Measurements from ENCODE around the gene ELFN2.

Gene ELFN2

GRCh38 chr22:37386441-37386840, 40.8 kb downstream of the ELFN2 start:
- no peak for DNase-seq (ENCODE audit: low read depth in 2 of 2)

- no peak for DNase-seq (ENCODE audit: low read depth in 2 of 2)
These were observed 42.6 kb downstream of the ELFN2 start for GRCh38 chr22:37384691-37385090.

- DNase-seq (ENCODE audit: low read depth in 2 of 2): no peak
These were observed 43.9 kb downstream of the ELFN2 start for GRCh38 chr22:37383341-37383740.

- DNase-seq (ENCODE audit: low read depth in 2 of 2): no peak
These were observed 45.8 kb downstream of the ELFN2 start for GRCh38 chr22:37381489-37381888.

GRCh38 chr22:37379722-37380121, 47.6 kb downstream of the ELFN2 start:
- DNase-seq (ENCODE audit: low read depth in 2 of 2): no peak

- no peak for DNase-seq (ENCODE audit: low read depth in 2 of 2)
These were observed 48.2 kb downstream of the ELFN2 start for GRCh38 chr22:37379085-37379484.

GRCh38 chr22:37378642-37379058, 48.6 kb downstream of the ELFN2 start:
- no peak for DNase-seq (ENCODE audit: low read depth in 2 of 2)

- DNase-seq (ENCODE audit: low read depth in 2 of 2): no peak
These were observed 49.4 kb downstream of the ELFN2 start for GRCh38 chr22:37377927-37378326.

GRCh38 chr22:37377138-37377537, 50.1 kb downstream of the ELFN2 start:
- DNase-seq (ENCODE audit: low read depth in 2 of 2): no peak

- DNase-seq (ENCODE audit: low read depth in 2 of 2): no peak
These were observed 50.6 kb downstream of the ELFN2 start for GRCh38 chr22:37376643-37377042.

GRCh38 chr22:37375801-37376200, 51.5 kb downstream of the ELFN2 start:
- no peak for DNase-seq (ENCODE audit: low read depth in 2 of 2)

GRCh38 chr22:37374571-37374970, 52.7 kb downstream of the ELFN2 start:
- DNase-seq (ENCODE audit: low read depth in 2 of 2): no peak

GRCh38 chr22:37373451-37373850, 53.8 kb downstream of the ELFN2 start:
- DNase-seq (ENCODE audit: low read depth in 2 of 2): no peak

- no peak for DNase-seq (ENCODE audit: low read depth in 2 of 2)
These were observed 55.4 kb downstream of the ELFN2 start for GRCh38 chr22:37371911-37372310.

- DNase-seq (ENCODE audit: low read depth in 2 of 2): no peak
These were observed 55.8 kb downstream of the ELFN2 start for GRCh38 chr22:37371491-37371890.

GRCh38 chr22:37370306-37370979, 56.8 kb downstream of the ELFN2 start:
- DNase-seq (ENCODE audit: low read depth in 2 of 2): no peak

- DNase-seq (ENCODE audit: low read depth in 2 of 2): no peak
These were observed 57.8 kb downstream of the ELFN2 start for GRCh38 chr22:37369483-37369882.

GRCh38 chr22:37368058-37368457, 59.2 kb downstream of the ELFN2 start:
- no peak for DNase-seq (ENCODE audit: low read depth in 2 of 2)

- DNase-seq (ENCODE audit: low read depth in 2 of 2): no peak
These were observed 60.7 kb downstream of the ELFN2 start for GRCh38 chr22:37366601-37367000.

- DNase-seq (ENCODE audit: low read depth in 2 of 2): no peak
These were observed 61.3 kb downstream of the ELFN2 start for GRCh38 chr22:37365950-37366349.

GRCh38 chr22:37363261-37363992, 63.9 kb downstream of the ELFN2 start:
- DNase-seq (ENCODE audit: low read depth in 2 of 2): no peak

GRCh38 chr22:37362621-37363020, 64.7 kb downstream of the ELFN2 start:
- DNase-seq (ENCODE audit: low read depth in 2 of 2): no peak

- DNase-seq (ENCODE audit: low read depth in 2 of 2): no peak
These were observed 68.4 kb downstream of the ELFN2 start for GRCh38 chr22:37358917-37359316.

Data from stimulated activated CD4-positive, alpha-beta T cell treated with anti-CD3 and anti-CD28 coated beads, Interleukin-1b, Interleukin-23, amount 100 ng/mL, for 4 hours (primary cell).